ENCODE results near the gene RNF130.

DNA sequence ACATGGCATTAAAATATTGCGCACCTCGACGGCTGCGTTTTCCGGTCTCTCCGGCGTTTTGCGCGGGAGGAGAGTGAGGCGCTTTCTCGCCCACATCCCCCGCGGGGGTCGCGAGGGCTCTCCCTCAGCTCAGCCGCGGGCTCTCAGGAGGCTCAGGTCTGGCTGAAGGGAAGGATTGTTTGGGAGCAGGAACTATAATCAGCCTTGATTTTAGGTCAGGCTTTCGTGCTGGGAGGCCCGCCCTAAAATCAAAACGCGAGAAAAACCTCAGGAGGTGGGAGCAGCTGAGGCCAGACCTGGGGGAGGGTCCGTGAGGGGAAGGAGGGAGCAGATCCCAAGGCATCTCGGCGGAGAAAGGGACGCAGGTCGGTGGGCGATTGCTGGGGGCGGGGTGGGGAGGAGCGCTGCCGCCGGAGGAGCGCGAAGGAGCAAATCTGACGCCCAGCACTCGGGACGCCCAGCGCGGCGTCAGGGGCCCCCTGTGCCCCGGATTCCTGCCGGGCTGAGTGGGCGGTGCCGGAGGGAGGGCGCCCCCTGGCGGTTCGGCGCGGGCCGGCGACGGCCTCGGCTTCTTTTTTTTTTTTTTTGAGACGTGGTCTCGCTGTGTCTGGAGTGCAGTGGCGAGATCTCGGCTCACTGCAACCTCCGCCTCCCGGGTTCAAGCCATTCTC lies 18.7 kb upstream of the RNF130 start:
- TF ChIP-seq GATA3 (IDR thresholded peaks at IDR 0.05; ENCODE audit: low read depth, low read length) (no peak), GATA2 (IDR thresholded peaks at IDR 0.05; ENCODE audit: low read depth, low read length) (no peak)

Measured in SH-SY5Y (cell line).